H4 (cell line): Measurements from ENCODE around the gene C21orf58. TPM values are rescaled to one million over a fixed set of nuclear protein-coding genes. Genes with fewer than 3 reads are reported as not detected.

Source experiments
- DNase-seq: peaks from one replicate; pipeline ENCODE4 v3.0.0-alpha.2; 2015; ENCODE audit warnings: low spot score
- total RNA-seq: library from RNA; depleted of rRNA; stranded (reverse); fragments of >200 nt; shearing (Covaris generic); gene quantifications from 2 replicates; pipeline ENCODE4 v1.2.3, GENCODE V29; 2014; rRNA removed

C21orf58 gene
- total RNA-seq, 1 experiment from 2014 or later: 7.7 TPM

- no peak for DNase-seq
Observed at GRCh38 chr21:46256501-46256994, 67.1 kb downstream of the C21orf58 start.

- no peak for DNase-seq
Observed at GRCh38 chr21:46255758-46256337, 67.8 kb downstream of the C21orf58 start.

- DNase-seq: no peak
Observed at GRCh38 chr21:46255166-46255565, 68.5 kb downstream of the C21orf58 start.

GRCh38 chr21:46254208-46254975 is 69.3 kb downstream of the C21orf58 start:
- DNase-seq: no peak

- DNase-seq: no peak
Observed at GRCh38 chr21:46253610-46254124, 70.0 kb downstream of the C21orf58 start.

- DNase-seq: no peak
Observed at GRCh38 chr21:46252840-46253239, 70.8 kb downstream of the C21orf58 start.

Other genes with a start within 250 kb of the C21orf58 start
- gene COL6A2, start 225.8 kb downstream of the C21orf58 start, total RNA-seq: 38.5 and 53.6 TPM in 2 replicates
- 0.41 TPM in 1 of 2 replicates, not detected in the other for gene FTCD, start 168.3 kb downstream of the C21orf58 start, total RNA-seq
- gene SPATC1L, start 139.4 kb downstream of the C21orf58 start, total RNA-seq: 0.31 and 2.7 TPM in 2 replicates
- gene LSS, start 95.1 kb downstream of the C21orf58 start, total RNA-seq: 27.1 and 46.4 TPM in 2 replicates
- gene MCM3AP, start 38.3 kb downstream of the C21orf58 start, total RNA-seq: 41.7 and 48.9 TPM in 2 replicates
- 38.2 and 42.9 TPM in 2 replicates for gene YBEY, start 37.5 kb downstream of the C21orf58 start, total RNA-seq
- 5.2 and 8.1 TPM in 2 replicates for gene PCNT, start 286 bp upstream of the C21orf58 start, total RNA-seq
- 6.8 and 7.8 TPM in 2 replicates for gene DIP2A, start 135.0 kb upstream of the C21orf58 start, total RNA-seq